Astrocyte (in vitro differentiated cells and primary cell): ENCODE measurements around the gene SEC61B. TPM values are rescaled to one million over a fixed set of nuclear protein-coding genes. Genes with fewer than 3 reads are reported as not detected.

Experiments
- DNase-seq: peaks from one replicate; pipeline ENCODE4 v3.0.0-alpha.2; 2010; ENCODE audit warnings: low read depth
- FAIRE-seq: peaks from 2 replicates; lab custom pipeline; 2011; peaks lifted over from hg19 to GRCh38; lab: Jason Lieb, UNC
- H2AFZ ChIP-seq: 2 replicates; pipeline ENCODE4 v1.6.0; 2012; ENCODE audit warnings: low read depth, low read length, inconsistent platforms
- H3K27ac ChIP-seq: 2 replicates; pipeline ENCODE4 v1.5.1; 2011; ENCODE audit warnings: low read depth, low read length, inconsistent platforms
- H3K27me3 ChIP-seq: 2 replicates; pipeline ENCODE4 v1.6.0; 2011; ENCODE audit warnings: low read length, inconsistent platforms; ENCODE audit not compliant: insufficient read depth
- H3K36me3 ChIP-seq: 2 replicates; pipeline ENCODE4 v1.5.1; 2011; ENCODE audit warnings: low read length, inconsistent platforms; ENCODE audit not compliant: insufficient read depth
- H3K4me1 ChIP-seq: 2 replicates; pipeline ENCODE4 v1.5.1; 2011; ENCODE audit warnings: low read length, inconsistent platforms; ENCODE audit not compliant: insufficient read depth
- H3K4me2 ChIP-seq: 2 replicates; pipeline ENCODE4 v1.6.0; 2012; ENCODE audit warnings: low read length, inconsistent platforms
- H3K4me3 ChIP-seq: 2 replicates; pipeline ENCODE4 v1.5.1; 2011; ENCODE audit warnings: low read depth, mild to moderate bottlenecking, low read length, inconsistent platforms; ENCODE audit not compliant: insufficient read depth
- H3K79me2 ChIP-seq: 2 replicates; pipeline ENCODE4 v1.6.0; 2012; ENCODE audit warnings: mild to moderate bottlenecking, low read length, inconsistent platforms; ENCODE audit not compliant: insufficient read depth
- H3K9ac ChIP-seq: 2 replicates; pipeline ENCODE4 v1.6.0; 2012; ENCODE audit warnings: mild to moderate bottlenecking, low read length, inconsistent platforms
- H3K9me3 ChIP-seq: 2 replicates; pipeline ENCODE4 v1.5.1; 2012; ENCODE audit warnings: low read depth, mild to moderate bottlenecking, low read length, inconsistent platforms; ENCODE audit not compliant: insufficient read depth
- H4K20me1 ChIP-seq: 2 replicates; pipeline ENCODE4 v1.6.0; 2012; ENCODE audit warnings: low read length, inconsistent platforms; ENCODE audit not compliant: insufficient read depth
- H3K27ac Mint-ChIP-seq: one replicate; pipeline ENCODE4 v1.8.0; 2021; ENCODE audit warnings: mild to moderate bottlenecking, mixed read lengths; ENCODE audit not compliant: unreplicated experiment
- H3K27me3 Mint-ChIP-seq: one replicate; pipeline ENCODE4 v1.8.0; 2021; ENCODE audit warnings: low read depth, mixed read lengths; ENCODE audit not compliant: unreplicated experiment
- H3K36me3 Mint-ChIP-seq: one replicate; pipeline ENCODE4 v1.8.0; 2021; ENCODE audit warnings: low read depth, mixed read lengths; ENCODE audit not compliant: unreplicated experiment
- H3K4me1 Mint-ChIP-seq: one replicate; pipeline ENCODE4 v1.8.0; 2021; ENCODE audit warnings: low read depth, mixed read lengths; ENCODE audit not compliant: unreplicated experiment
- H3K4me3 Mint-ChIP-seq: one replicate; pipeline ENCODE4 v1.8.0; 2021; ENCODE audit warnings: mild to moderate bottlenecking, moderate library complexity, mixed read lengths; ENCODE audit not compliant: unreplicated experiment
- H3K9me3 Mint-ChIP-seq: one replicate; pipeline ENCODE4 v1.8.0; 2021; ENCODE audit warnings: mild to moderate bottlenecking, mixed read lengths; ENCODE audit not compliant: unreplicated experiment
- CTCF ChIP-seq: IDR thresholded peaks from 2 replicates; pipeline ENCODE4 v1.5.1; 2011; ENCODE audit warnings: low read depth, mild to moderate bottlenecking, inconsistent platforms, low read length, moderate library complexity; ENCODE audit not compliant: insufficient read depth
- EZH2 ChIP-seq: IDR thresholded peaks from 2 replicates; pipeline ENCODE4 v1.6.1; 2012; ENCODE audit warnings: mild to moderate bottlenecking, low read length, inconsistent platforms; ENCODE audit not compliant: insufficient read depth
- total RNA-seq: library from RNA; stranded (reverse); gene quantifications from 2 replicates; pipeline ENCODE4 v1.2.1, GENCODE V29; 2021

SEC61B gene
- total RNA-seq, 1 donor from 2014 or later, result 263 TPM

GRCh38 chr9:99262949-99263418 is 40.9 kb downstream of the SEC61B start:
- FAIRE-seq (no peak), DNase-seq (no peak)
- Mint-ChIP-seq H3K9me3 (no peaks in the 10 kb centered on the region), H3K36me3 (peaks cover 2% of the 10 kb centered on the region), H3K4me3 (no peak overlapping the region), H3K27me3 (peaks cover 6% of the 10 kb centered on the region), H3K4me1 (peaks cover 3% of the 10 kb centered on the region), H3K27ac (no peak overlapping the region)
- Histone ChIP-seq H3K36me3 (no peaks in the 10 kb centered on the region), H3K27me3 (no peaks in the 10 kb centered on the region), H3K4me3 (no peak overlapping the region), H3K9ac (no peak overlapping the region), H4K20me1 (no peaks in the 10 kb centered on the region), H3K4me2 (no peak overlapping the region), H2AFZ (no peak overlapping the region), H3K27ac (no peak overlapping the region), H3K79me2 (no peaks in the 10 kb centered on the region), H3K4me1 (peaks cover 11% of the 10 kb centered on the region), H3K9me3 (no peaks in the 10 kb centered on the region)
- TF ChIP-seq EZH2 (no peak), CTCF (no peak)

GRCh38 chr9:99264070-99264680 is 42.1 kb downstream of the SEC61B start:
- no peak overlapping the region for H3K27ac ChIP-seq
- H3K4me3 ChIP-seq, result no peak overlapping the region
- peak; percentile 14 for TF ChIP-seq CTCF
- no peak for TF ChIP-seq EZH2
- H3K4me3 Mint-ChIP-seq, result no peak overlapping the region
- no peak overlapping the region for H3K27ac Mint-ChIP-seq
- H2AFZ ChIP-seq, result no peak overlapping the region
- FAIRE-seq, result no peak
- no peaks in the 10 kb centered on the region for H3K79me2 ChIP-seq
- no peaks in the 10 kb centered on the region for H3K27me3 ChIP-seq
- H4K20me1 ChIP-seq, result no peaks in the 10 kb centered on the region
- H3K4me1 ChIP-seq, result peaks cover 11% of the 10 kb centered on the region
- peaks cover 3% of the 10 kb centered on the region for H3K4me1 Mint-ChIP-seq
- no peak overlapping the region for H3K4me2 ChIP-seq
- H3K9me3 Mint-ChIP-seq, result no peaks in the 10 kb centered on the region
- no peak for DNase-seq
- no peak overlapping the region for H3K9ac ChIP-seq
- peaks cover 6% of the 10 kb centered on the region for H3K27me3 Mint-ChIP-seq
- H3K36me3 Mint-ChIP-seq, result no peaks in the 10 kb centered on the region
- no peaks in the 10 kb centered on the region for H3K36me3 ChIP-seq
- no peaks in the 10 kb centered on the region for H3K9me3 ChIP-seq

GRCh38 chr9:99265691-99266090 is 43.6 kb downstream of the SEC61B start:
- Histone ChIP-seq H3K4me2 (no peak overlapping the region), H3K27me3 (no peaks in the 10 kb centered on the region), H3K9ac (no peak overlapping the region), H3K4me1 (peaks cover 7% of the 10 kb centered on the region), H3K79me2 (no peaks in the 10 kb centered on the region), H3K36me3 (no peaks in the 10 kb centered on the region), H3K27ac (no peak overlapping the region), H3K4me3 (no peak overlapping the region), H2AFZ (no peak overlapping the region), H4K20me1 (no peaks in the 10 kb centered on the region), H3K9me3 (no peaks in the 10 kb centered on the region)
- Mint-ChIP-seq H3K9me3 (no peaks in the 10 kb centered on the region), H3K27me3 (peaks cover 6% of the 10 kb centered on the region), H3K36me3 (no peaks in the 10 kb centered on the region), H3K27ac (no peak overlapping the region), H3K4me1 (peaks cover 2% of the 10 kb centered on the region), H3K4me3 (no peak overlapping the region)
- DNase-seq, result no peak
- TF ChIP-seq CTCF (no peak), EZH2 (no peak)
- no peak for FAIRE-seq
